WTC11 (cell line): ENCODE results near the gene RND3. TPM values are rescaled to one million over a fixed set of nuclear protein-coding genes. Genes with fewer than 3 reads are reported as not detected.
A peak's percentile ranks its signal among the peaks of the same experiment; 100 is the strongest.

Source experiments
- ATAC-seq: fragments of 200-7000 bp; cut with Tn5 transposase; 2 replicates; pipeline ENCODE4 v1.10.0; 2021; ENCODE audit warnings: mild to moderate bottlenecking, moderate library complexity
- CTCF ChIA-PET: fragments of 300-600 bp; sonication (Branson Sonifier 250); formaldehyde crosslinking; loops from one replicate; lab custom pipeline; 2021; ENCODE audit warnings: antibody characterized with exemption; lab: Charles Lee
- POLR2A ChIA-PET: fragments of 350-600 bp; sonication (Branson Sonifier 250); formaldehyde crosslinking; loops from one replicate; lab custom pipeline; 2021; ENCODE audit warnings: antibody characterized with exemption; lab: Charles Lee
- DNase-seq: peaks from one replicate; pipeline ENCODE4 v3.0.0; 2021; ENCODE audit warnings: low spot score
- H3K27ac Mint-ChIP-seq: 2 replicates; pipeline ENCODE4 v1.8.0; 2021; ENCODE audit warnings: mixed read lengths
- H3K27me3 Mint-ChIP-seq: 2 replicates; pipeline ENCODE4 v1.8.0; 2021; ENCODE audit warnings: low read depth, mild to moderate bottlenecking, moderate library complexity, mixed read lengths
- H3K36me3 Mint-ChIP-seq: 2 replicates; pipeline ENCODE4 v1.8.0; 2021; ENCODE audit warnings: mixed read lengths
- H3K4me1 Mint-ChIP-seq: 2 replicates; pipeline ENCODE4 v1.8.0; 2022; ENCODE audit warnings: mixed read lengths
- H3K4me3 Mint-ChIP-seq: 2 replicates; pipeline ENCODE4 v1.8.0; 2021; ENCODE audit warnings: mild to moderate bottlenecking, moderate library complexity, mixed read lengths
- H3K9me3 Mint-ChIP-seq: 2 replicates; pipeline ENCODE4 v1.8.0; 2021; ENCODE audit warnings: mixed read lengths
- ATF2 ChIP-seq: sonication (generic); formaldehyde crosslinking; IDR thresholded peaks from 2 replicates; pipeline ENCODE4 v1.8.1; 2022; ENCODE audit warnings: low read depth, missing genetic modification reagents, borderline replicate concordance
- CBFB ChIP-seq: sonication (generic); formaldehyde crosslinking; IDR thresholded peaks from 2 replicates; pipeline ENCODE4 v1.8.1; 2022; ENCODE audit warnings: mild to moderate bottlenecking, low read depth, missing genetic modification reagents
- CREB1 ChIP-seq: sonication (generic); formaldehyde crosslinking; IDR thresholded peaks from 2 replicates; pipeline ENCODE4 v1.8.0; 2023; ENCODE audit warnings: mild to moderate bottlenecking, missing genetic modification reagents
- CREM ChIP-seq: sonication (generic); formaldehyde crosslinking; IDR thresholded peaks from 2 replicates; pipeline ENCODE4 v1.8.1; 2022; ENCODE audit warnings: mild to moderate bottlenecking, missing genetic modification reagents, moderate library complexity
- CTCF ChIP-seq: fragments of 200-600 bp; IDR thresholded peaks from 2 replicates; pipeline ENCODE4 v1.8.0; 2022; ENCODE audit warnings: antibody characterized with exemption
- E2F4 ChIP-seq: sonication (generic); formaldehyde crosslinking; IDR thresholded peaks from 2 replicates; pipeline ENCODE4 v1.8.1; 2022; ENCODE audit warnings: low read depth, mild to moderate bottlenecking, moderate library complexity, missing genetic modification reagents, borderline replicate concordance
- EMX1 ChIP-seq: fragments of 250-450 bp; sonication (Bioruptor Pico); IDR thresholded peaks from 2 replicates; pipeline ENCODE4 v1.8.0; 2021; ENCODE audit warnings: mild to moderate bottlenecking
- FOXJ3 ChIP-seq: sonication (generic); formaldehyde crosslinking; IDR thresholded peaks from 2 replicates; pipeline ENCODE4 v1.9.0; 2021; ENCODE audit warnings: missing genetic modification reagents, mild to moderate bottlenecking, borderline replicate concordance
- FOXK1 ChIP-seq: sonication (generic); formaldehyde crosslinking; IDR thresholded peaks from 2 replicates; pipeline ENCODE4 v1.8.0; 2022; ENCODE audit warnings: mild to moderate bottlenecking, moderate library complexity, missing genetic modification reagents
- GABPB1 ChIP-seq: sonication (generic); formaldehyde crosslinking; IDR thresholded peaks from 2 replicates; pipeline ENCODE4 v1.8.1; 2023; ENCODE audit warnings: mild to moderate bottlenecking, missing genetic modification reagents
- GTF2I ChIP-seq: fragments of 250-450 bp; sonication (Bioruptor Pico); conservative IDR thresholded peaks from 2 replicates; pipeline ENCODE4 v1.4.0; 2021; ENCODE audit warnings: mild to moderate bottlenecking
- HMGA2 ChIP-seq: fragments of 250-450 bp; sonication (Bioruptor Pico); IDR thresholded peaks from 2 replicates; pipeline ENCODE4 v1.4.0; 2021; ENCODE audit warnings: mild to moderate bottlenecking, moderate library complexity
- IRF1 ChIP-seq: sonication (generic); formaldehyde crosslinking; IDR thresholded peaks from 2 replicates; pipeline ENCODE4 v1.8.0; 2023; ENCODE audit warnings: missing genetic modification reagents
- JUN ChIP-seq: sonication (generic); formaldehyde crosslinking; IDR thresholded peaks from 2 replicates; pipeline ENCODE4 v1.8.0; 2023; ENCODE audit warnings: mild to moderate bottlenecking, missing genetic modification reagents
- MXD4 ChIP-seq: fragments of 250-450 bp; sonication (Bioruptor Pico); IDR thresholded peaks from 2 replicates; pipeline ENCODE4 v1.8.0; 2021; ENCODE audit warnings: mild to moderate bottlenecking, moderate library complexity, borderline replicate concordance
- NFE2L1 ChIP-seq: sonication (generic); formaldehyde crosslinking; IDR thresholded peaks from 2 replicates; pipeline ENCODE4 v1.8.1; 2023; ENCODE audit warnings: missing genetic modification reagents
- OVOL2 ChIP-seq: fragments of 250-450 bp; sonication (Bioruptor Pico); IDR thresholded peaks from 2 replicates; pipeline ENCODE4 v1.9.0; 2021; ENCODE audit warnings: mild to moderate bottlenecking, borderline replicate concordance
- PREB ChIP-seq: sonication (generic); formaldehyde crosslinking; IDR thresholded peaks from 2 replicates; pipeline ENCODE4 v1.8.1; 2022; ENCODE audit warnings: mild to moderate bottlenecking, missing genetic modification reagents, moderate library complexity, borderline replicate concordance
- SMAD4 ChIP-seq: sonication (generic); formaldehyde crosslinking; IDR thresholded peaks from 2 replicates; pipeline ENCODE4 v1.8.0; 2022; ENCODE audit warnings: mild to moderate bottlenecking, missing genetic modification reagents
- USF2 ChIP-seq: sonication (generic); formaldehyde crosslinking; IDR thresholded peaks from 2 replicates; pipeline ENCODE4 v1.8.1; 2023; ENCODE audit warnings: mild to moderate bottlenecking, missing genetic modification reagents, moderate library complexity
- ZNF121 ChIP-seq: sonication (generic); formaldehyde crosslinking; IDR thresholded peaks from 2 replicates; pipeline ENCODE4 v1.8.0; 2023; ENCODE audit warnings: missing genetic modification reagents
- total RNA-seq: library from RNA; stranded (reverse); gene quantifications from 3 replicates; pipeline ENCODE4 v1.2.3, GENCODE V29; 2021
- TF ChIP-seq, protein P1 (sequence below): fragments of 250-450 bp; sonication (Bioruptor Pico); IDR thresholded peaks from 2 replicates; pipeline ENCODE4 v1.9.0; 2021; ENCODE audit warnings: mild to moderate bottlenecking
- TF ChIP-seq, protein P2 (sequence below): sonication (generic); formaldehyde crosslinking; IDR thresholded peaks from 2 replicates; pipeline ENCODE4 v1.8.0; 2022; ENCODE audit warnings: mild to moderate bottlenecking, missing genetic modification reagents

Gene RND3
- total RNA-seq, 1 experiment from 2014 or later = 64.4 TPM

DNA sequence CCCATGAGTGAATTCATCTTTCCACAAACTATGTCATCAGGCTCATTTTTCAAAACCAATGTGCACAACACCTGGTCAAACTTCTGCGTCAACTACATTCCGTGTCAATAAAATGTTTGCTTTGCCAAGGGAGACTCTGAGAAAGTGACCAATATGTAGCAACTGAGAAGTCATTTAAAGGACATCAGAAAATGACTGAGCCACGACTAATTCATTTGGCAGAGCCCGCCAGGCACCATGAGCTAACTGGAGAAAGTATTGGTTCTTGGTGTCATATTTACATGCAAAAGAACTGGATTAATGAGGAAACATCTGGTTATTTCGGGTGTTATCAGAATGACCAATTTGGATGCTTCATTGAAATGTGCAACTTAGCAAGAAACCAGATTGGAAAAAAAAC lies 7.2 kb downstream of the RND3 start:
- ATAC-seq (no peak), DNase-seq (no peak)
- Mint-ChIP-seq H3K36me3 (peaks cover 43% of the 10 kb centered on the region), H3K4me1 (peaks cover 95% of the 10 kb centered on the region), H3K4me3 (no peak overlapping the region; the same call in 1 of the 2 replicates), H3K9me3 (no peaks in the 10 kb centered on the region), H3K27me3 (no peaks in the 10 kb centered on the region), H3K27ac (peak overlapping the region; percentile 82)
- ChIA-PET CTCF (no interaction called here), POLR2A (no interaction called here)
- TF ChIP-seq SMAD4 (CRISPR knock-in tag) (no peak), JUN (CRISPR knock-in tag) (no peak), IRF1 (CRISPR knock-in tag) (no peak), ZNF121 (CRISPR knock-in tag) (no peak), USF2 (no peak), EMX1 (CRISPR knock-in tag) (no peak), CBFB (no peak), OVOL2 (CRISPR knock-in tag) (no peak), ATF2 (CRISPR knock-in tag) (no peak), FOXJ3 (CRISPR knock-in tag) (no peak), CTCF (no peak), HMGA2 (CRISPR knock-in tag) (no peak), CREB1 (no peak), GTF2I (CRISPR knock-in tag) (no peak), CREM (CRISPR knock-in tag) (no peak), NFE2L1 (no peak)
- TF ChIP-seq, protein P1, sequence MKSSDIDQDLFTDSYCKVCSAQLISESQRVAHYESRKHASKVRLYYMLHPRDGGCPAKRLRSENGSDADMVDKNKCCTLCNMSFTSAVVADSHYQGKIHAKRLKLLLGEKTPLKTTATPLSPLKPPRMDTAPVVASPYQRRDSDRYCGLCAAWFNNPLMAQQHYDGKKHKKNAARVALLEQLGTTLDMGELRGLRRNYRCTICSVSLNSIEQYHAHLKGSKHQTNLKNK (CRISPR knock-in tag) = no peak
- TF ChIP-seq, protein P2, sequence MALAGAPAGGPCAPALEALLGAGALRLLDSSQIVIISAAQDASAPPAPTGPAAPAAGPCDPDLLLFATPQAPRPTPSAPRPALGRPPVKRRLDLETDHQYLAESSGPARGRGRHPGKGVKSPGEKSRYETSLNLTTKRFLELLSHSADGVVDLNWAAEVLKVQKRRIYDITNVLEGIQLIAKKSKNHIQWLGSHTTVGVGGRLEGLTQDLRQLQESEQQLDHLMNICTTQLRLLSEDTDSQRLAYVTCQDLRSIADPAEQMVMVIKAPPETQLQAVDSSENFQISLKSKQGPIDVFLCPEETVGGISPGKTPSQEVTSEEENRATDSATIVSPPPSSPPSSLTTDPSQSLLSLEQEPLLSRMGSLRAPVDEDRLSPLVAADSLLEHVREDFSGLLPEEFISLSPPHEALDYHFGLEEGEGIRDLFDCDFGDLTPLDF (CRISPR knock-in tag) = no peak

GRCh38 chr2:150479075-150479915 lies 8.2 kb downstream of the RND3 start:
- peak overlapping the region; percentile 69 for H3K27ac Mint-ChIP-seq
- H3K9me3 Mint-ChIP-seq = no peaks in the 10 kb centered on the region
- ChIA-PET CTCF (no interaction called here), POLR2A (no interaction called here)
- peaks cover 43% of the 10 kb centered on the region for H3K36me3 Mint-ChIP-seq
- DNase-seq (no peak), ATAC-seq (no peak)
- no peaks in the 10 kb centered on the region for H3K27me3 Mint-ChIP-seq
- H3K4me1 Mint-ChIP-seq = peaks cover 89% of the 10 kb centered on the region
- peak overlapping the region; percentile 33 for H3K4me3 Mint-ChIP-seq
- TF ChIP-seq MXD4 (CRISPR knock-in tag) (no peak), FOXK1 (CRISPR knock-in tag) (no peak), CREM (CRISPR knock-in tag) (no peak), E2F4 (no peak), GABPB1 (no peak), PREB (CRISPR knock-in tag) (no peak)
